ENCODE results near the gene CASS4.
"Not testable (repeated sequence)": the region's sequence is repeated elsewhere in the genome, so short reads cannot be mapped to it uniquely, and the experiment has no call there.

Gene CASS4, protein sequence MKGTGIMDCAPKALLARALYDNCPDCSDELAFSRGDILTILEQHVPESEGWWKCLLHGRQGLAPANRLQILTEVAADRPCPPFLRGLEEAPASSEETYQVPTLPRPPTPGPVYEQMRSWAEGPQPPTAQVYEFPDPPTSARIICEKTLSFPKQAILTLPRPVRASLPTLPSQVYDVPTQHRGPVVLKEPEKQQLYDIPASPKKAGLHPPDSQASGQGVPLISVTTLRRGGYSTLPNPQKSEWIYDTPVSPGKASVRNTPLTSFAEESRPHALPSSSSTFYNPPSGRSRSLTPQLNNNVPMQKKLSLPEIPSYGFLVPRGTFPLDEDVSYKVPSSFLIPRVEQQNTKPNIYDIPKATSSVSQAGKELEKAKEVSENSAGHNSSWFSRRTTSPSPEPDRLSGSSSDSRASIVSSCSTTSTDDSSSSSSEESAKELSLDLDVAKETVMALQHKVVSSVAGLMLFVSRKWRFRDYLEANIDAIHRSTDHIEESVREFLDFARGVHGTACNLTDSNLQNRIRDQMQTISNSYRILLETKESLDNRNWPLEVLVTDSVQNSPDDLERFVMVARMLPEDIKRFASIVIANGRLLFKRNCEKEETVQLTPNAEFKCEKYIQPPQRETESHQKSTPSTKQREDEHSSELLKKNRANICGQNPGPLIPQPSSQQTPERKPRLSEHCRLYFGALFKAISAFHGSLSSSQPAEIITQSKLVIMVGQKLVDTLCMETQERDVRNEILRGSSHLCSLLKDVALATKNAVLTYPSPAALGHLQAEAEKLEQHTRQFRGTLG

GRCh38 chr20:56411759-56412472 is at the start of gene CASS4:
CASS4 (plus strand) TSS chr20:56412260; CDS start chr20:56412459, 199 bp downstream.
- peak; percentile 56 for DNase-seq (ENCODE audit: low spot score)

DNA sequence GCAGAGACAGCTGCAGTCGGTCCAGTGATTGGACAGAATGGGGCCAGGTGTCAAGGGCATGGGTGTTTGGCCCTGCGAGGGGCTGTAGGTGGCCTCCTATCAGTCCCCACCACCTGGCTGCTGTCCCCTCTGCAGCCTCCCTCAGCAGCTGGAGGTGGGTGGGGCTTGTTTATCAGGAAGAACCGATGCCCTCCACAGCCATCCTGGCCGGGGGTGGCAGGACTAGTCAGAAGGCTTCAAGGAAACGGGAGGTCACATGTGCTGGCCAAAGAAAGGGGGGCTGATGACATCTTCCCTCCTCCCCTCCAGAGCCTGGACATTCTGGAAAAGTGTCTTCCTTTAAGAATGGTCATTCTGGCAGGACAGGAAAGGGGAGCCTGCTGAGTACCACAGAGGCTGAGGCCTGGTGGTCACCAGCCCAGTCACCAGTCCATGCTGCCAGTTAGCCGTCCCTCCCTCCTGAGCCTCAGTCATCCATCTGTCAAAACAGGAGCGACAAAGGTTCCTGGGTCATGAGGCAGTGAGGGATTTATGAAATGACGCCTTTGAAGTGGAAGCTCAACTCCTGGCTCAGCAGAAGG is 49.1 kb upstream of the CASS4 start:
- DNase-seq (ENCODE audit: low spot score), result no peak

GRCh38 chr20:56363491-56363890 is 48.6 kb upstream of the CASS4 start:
- no peak for DNase-seq (ENCODE audit: low spot score)

DNA sequence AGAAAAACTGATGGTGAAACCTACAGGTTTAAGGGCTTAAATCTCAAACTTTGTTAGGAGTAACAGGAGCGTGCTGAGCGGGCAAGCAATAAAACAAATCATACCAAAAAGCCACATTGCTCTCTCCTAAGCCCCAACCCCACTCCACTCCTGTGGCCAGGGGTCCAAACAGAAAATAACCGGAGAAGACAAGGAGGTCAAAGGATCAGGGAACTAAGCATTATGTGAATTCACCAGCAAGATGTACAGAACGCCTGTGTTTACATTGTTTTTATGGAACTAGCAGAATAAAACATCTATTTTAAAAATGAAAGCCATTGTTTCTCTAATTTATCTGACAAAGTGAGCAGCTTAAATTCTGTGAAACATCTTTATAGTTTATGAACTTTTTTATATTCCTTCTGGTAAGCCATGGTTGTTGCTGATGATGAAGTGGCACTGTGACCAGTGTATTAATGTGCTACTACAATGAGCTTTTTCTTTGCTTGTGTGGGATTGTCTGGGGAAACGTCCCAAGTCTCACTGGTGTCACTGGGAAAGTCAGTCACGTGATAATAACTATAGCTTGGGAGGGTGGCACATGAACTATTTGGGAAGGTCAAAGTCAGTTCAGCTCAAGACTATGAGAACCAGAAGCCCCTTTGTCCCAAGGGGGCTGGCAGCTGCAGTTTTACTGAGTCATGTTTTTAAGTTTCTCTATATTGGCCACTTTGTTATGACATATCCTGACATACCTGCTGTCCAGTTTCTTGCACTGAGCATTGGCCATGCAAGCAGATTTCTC is 43.5 kb upstream of the CASS4 start:
- DNase-seq (ENCODE audit: low spot score), result no peak

GRCh38 chr20:56369179-56369578 is 42.9 kb upstream of the CASS4 start:
- no peak for DNase-seq (ENCODE audit: low spot score)

GRCh38 chr20:56371977-56372376 is 40.1 kb upstream of the CASS4 start:
- DNase-seq (ENCODE audit: low spot score), result no peak

- DNase-seq (ENCODE audit: low spot score), result no peak
Measured at GRCh38 chr20:56372850-56373249, 39.2 kb upstream of the CASS4 start.

GRCh38 chr20:56373942-56374341 is 38.1 kb upstream of the CASS4 start:
- DNase-seq (ENCODE audit: low spot score), result peak; percentile 66

DNA sequence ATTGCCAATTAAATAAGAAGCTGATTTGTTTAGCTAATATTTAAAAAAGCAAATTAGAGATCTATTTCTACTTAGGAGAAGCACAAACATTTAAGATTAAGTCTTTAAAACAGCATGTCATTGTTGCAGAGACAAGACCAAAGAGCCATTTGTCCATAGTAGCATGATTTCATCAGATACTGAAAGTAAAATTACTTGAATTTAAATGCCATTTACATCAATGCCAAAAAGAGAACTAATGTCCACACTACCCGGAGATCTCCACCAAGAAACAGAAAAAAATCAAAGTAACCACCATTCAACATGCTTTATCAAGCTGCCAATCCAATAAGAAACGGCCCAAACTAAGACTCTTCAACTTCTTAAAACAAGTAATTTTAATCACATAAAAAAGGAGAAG is 35.7 kb upstream of the CASS4 start:
- no peak for DNase-seq (ENCODE audit: low spot score)

DNA sequence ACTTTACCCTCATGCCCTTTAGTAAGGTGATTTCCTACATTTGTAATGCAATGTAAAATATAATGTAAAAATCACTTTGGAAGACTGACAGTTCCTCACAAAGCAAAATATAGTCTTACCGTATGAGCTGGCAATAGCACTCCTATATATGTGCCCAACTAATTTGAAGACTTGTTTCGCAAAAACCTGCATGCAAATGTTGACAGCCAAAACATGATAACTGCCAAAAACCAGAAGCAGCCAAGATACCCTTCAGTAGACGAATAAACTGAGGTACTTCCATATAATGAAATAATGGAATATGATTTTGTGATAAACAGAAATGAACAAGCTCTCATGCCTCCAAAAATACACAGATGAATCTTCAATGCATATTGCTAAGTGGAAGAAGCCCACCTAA is 33.7 kb upstream of the CASS4 start:
- no peak for DNase-seq (ENCODE audit: low spot score)

DNA sequence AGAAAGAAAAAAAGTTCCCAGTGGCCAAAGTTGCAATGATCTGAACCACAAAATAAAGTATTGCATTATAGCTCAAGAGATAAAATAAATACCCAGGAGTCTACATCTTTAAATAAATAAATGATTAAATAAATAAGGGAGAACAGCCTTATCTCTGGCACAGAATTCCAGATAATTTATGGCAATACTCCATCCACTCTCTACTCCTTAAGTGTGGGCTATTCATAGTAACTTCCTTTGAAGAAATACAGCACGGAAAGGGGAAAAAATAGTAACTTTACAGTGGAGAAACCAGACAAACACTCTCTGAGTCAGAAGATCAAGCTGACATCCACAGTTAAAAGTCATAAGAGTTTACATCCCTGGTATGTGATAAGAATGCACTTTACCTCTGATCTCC is 31.7 kb upstream of the CASS4 start:
- DNase-seq (ENCODE audit: low spot score), result no peak

DNA sequence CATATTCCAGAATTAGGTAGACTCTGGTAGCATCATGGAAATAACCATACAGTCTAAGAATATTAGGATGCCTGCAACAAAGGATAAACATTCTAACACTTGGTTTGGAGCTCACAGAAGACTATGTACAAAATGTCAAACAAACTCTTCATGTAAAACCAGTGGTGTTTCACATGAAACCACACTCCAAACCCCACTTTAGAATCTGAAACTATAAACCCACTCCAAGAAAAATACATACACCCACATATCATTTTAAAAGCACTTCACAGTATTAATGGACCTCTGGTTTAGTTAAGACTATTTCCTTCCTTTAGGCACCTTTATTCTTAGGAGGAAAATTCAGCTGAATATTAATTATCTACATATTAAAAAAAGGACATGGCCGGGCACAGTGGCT is 30.6 kb upstream of the CASS4 start:
- no peak for DNase-seq (ENCODE audit: low spot score)

DNA sequence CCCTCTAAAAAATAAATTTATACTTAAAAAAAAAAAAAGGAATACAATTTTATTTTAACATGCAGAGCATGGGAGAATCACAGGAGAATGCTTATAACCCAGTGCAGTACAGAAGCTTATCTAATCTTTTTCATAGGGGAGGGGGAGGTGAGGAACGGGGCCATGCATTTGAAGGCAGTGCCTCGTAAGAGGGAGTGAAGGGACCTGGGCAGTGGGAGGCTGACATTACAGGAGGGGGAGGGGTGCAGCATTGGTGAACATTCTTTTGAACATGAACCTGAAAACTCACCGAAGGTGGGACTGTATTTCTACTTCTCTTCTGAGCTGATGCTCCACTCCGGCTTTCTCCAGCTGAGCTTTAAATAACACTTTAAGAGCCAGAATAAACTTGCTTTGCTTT is 29.4 kb upstream of the CASS4 start:
- no peak for DNase-seq (ENCODE audit: low spot score)

GRCh38 chr20:56383334-56383733 is 28.7 kb upstream of the CASS4 start:
- DNase-seq (ENCODE audit: low spot score), result no peak

DNA sequence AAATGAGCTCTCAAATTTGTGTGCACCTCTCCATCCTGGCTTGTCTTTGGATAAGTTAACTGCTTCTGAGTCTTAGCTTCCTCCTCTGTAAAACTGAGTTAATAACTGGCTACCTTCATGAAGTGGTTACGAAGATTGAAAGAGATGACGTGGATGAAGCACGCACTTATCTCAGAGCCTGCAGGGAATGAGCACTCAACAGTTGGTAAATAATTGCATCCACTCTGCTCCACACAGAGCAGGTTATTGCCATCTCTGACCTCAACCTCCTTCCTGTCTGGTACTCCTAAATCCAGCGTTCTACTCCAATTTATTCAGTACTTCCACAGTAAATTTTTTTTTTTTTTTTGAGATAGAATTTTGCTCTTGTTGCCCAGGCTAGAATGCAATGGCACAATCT is 26.9 kb upstream of the CASS4 start:
- no peak for DNase-seq (ENCODE audit: low spot score)

DNA sequence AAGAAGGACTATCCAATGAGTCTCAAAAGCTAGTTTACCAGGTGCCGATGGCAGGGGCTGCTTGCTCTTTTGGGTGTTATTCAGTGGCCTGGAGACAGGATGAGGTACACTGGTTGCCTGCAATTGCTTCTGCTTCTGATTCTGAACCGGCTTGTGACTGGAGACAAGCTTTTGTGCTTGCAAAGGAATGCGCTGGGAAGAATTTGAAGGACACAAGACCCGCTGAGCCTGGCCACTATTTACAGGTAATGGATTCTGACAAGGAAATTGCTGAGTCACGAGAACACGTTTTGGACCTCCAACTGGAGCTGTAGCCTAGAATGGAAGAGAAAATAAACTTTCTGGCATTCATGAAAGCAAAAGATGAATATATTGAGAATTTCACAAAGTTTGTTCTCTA is 25.8 kb upstream of the CASS4 start:
- no peak for DNase-seq (ENCODE audit: low spot score)

GRCh38 chr20:56388882-56389281 is 23.2 kb upstream of the CASS4 start:
- DNase-seq (ENCODE audit: low spot score), result no peak

DNA sequence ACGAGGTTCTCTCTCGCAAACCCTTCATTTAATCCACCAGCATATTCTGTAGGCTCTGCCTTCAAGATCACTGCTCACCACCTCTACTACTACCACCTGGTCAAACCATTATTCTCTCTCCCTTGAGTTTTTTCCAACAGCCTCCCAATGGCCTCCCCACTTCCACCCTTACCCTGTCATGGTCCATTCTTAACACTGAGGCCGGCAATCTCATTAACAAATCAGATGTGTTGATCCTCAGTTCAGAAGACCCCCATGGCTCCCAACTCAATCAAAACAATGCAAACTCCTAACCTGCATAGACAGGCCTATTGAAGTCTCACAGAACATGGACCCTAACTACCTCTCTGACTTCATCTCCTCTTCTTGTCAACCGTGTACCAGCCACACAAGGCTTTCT is 22.3 kb upstream of the CASS4 start:
- DNase-seq (ENCODE audit: low spot score), result no peak

DNA sequence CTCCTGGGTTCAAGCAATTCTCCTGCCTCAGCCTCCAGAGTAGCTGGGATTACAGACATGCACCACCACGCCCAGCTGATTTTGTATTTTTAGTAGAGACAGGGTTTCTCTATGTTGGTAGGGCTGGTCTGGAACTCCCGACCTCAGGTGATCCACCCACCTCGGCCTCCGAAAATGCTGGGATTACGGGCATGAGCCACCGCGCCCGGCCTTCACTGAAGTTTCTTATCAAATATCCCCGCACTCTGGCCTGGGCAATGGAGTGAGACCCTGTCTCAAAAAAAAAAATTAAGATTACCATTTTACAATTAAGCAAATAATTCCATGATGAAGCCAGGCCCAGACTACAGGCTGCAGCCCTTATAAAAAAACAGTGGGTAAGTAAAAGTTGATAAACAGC is 21.7 kb upstream of the CASS4 start:
- not testable (repeated sequence) for DNase-seq (ENCODE audit: low spot score)

- DNase-seq (ENCODE audit: low spot score), result no peak
Measured at GRCh38 chr20:56391037-56391436, 21.0 kb upstream of the CASS4 start.

GRCh38 chr20:56391596-56392131 is 20.4 kb upstream of the CASS4 start:
- peak; percentile 9 for DNase-seq (ENCODE audit: low spot score)
